Measurements from ENCODE around the gene DOCK4.
"Not testable (repeated sequence)": the region's sequence is repeated elsewhere in the genome, so short reads cannot be mapped to it uniquely, and the experiment has no call there.

DOCK4 gene

GRCh38 chr7:112129655-112130323, 76.4 kb downstream of the DOCK4 start:
- DNase-seq, result no peak

DNA sequence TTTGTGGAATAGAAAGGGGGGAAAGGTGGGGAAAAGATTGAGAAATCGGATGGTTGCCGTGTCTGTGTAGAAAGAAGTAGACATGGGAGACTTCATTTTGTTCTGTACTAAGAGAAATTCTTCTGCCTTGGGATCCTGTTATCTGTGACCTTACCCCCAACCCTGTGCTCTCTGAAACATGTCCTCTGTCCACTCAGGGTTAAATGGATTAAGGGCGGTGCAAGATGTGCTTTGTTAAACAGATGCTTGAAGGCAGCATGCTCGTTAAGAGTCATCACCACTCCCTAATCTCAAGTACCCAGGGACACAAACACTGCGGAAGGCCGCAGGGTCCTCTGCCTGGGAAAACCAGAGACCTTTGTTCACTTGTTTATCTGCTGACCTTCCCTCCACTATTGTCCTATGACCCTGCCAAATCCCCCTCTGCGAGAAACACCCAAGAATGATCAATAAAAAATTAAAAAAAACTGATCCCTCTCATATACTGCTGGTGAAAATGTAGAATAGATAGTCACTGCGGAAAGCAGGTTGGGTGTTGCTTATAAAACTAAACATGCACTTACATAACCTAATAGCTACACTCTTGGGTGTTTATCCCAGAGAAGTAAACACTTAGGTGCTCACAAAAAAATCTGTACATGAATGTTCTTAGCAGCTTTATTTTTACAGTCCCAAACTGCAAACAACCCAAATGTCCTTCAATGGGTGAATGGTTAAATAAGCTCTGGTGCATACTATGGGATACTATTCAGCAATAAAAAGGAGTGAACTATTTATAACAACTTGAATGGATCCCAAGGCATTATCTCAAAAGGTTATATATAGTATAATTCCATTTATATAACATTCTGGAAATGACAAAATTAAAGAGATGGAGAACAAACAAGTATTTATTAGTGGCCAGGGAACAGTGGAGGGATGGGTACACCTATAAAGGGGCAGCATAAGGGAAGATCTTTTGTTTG, 77.5 kb downstream of the DOCK4 start:
- DNase-seq, result not testable (repeated sequence)

- DNase-seq, result not testable (repeated sequence)
Observed at GRCh38 chr7:112128041-112128440, 78.2 kb downstream of the DOCK4 start.

GRCh38 chr7:112125250-112125649, 80.9 kb downstream of the DOCK4 start:
- DNase-seq, result no peak

- DNase-seq, result no peak
Observed at GRCh38 chr7:112124061-112124766, 82.0 kb downstream of the DOCK4 start.

GRCh38 chr7:112122798-112123197, 83.4 kb downstream of the DOCK4 start:
- DNase-seq, result no peak

DNA sequence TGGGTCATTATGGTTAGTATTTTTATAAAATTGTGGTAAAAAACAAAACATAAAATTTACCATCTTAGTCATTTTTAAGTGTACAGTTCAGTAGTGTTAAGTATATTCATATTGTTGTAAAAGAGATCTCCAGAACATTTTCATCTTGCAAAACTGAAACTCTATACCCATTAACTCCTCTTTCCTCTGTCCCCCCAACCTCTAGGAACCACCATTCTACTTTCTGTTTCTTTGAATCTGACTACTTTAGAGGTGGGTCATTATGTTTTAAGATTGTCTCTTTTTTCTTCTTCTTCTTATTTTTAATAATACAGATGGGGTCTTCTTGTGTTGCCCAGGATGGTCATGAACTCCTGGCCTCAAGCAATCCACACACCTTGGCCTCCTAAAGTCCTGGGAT, 84.1 kb downstream of the DOCK4 start:
- no peak for DNase-seq

- no peak for DNase-seq
Observed at GRCh38 chr7:112121318-112121717, 84.9 kb downstream of the DOCK4 start.

- no peak for DNase-seq
Observed at GRCh38 chr7:112120696-112121217, 85.4 kb downstream of the DOCK4 start.

DNA sequence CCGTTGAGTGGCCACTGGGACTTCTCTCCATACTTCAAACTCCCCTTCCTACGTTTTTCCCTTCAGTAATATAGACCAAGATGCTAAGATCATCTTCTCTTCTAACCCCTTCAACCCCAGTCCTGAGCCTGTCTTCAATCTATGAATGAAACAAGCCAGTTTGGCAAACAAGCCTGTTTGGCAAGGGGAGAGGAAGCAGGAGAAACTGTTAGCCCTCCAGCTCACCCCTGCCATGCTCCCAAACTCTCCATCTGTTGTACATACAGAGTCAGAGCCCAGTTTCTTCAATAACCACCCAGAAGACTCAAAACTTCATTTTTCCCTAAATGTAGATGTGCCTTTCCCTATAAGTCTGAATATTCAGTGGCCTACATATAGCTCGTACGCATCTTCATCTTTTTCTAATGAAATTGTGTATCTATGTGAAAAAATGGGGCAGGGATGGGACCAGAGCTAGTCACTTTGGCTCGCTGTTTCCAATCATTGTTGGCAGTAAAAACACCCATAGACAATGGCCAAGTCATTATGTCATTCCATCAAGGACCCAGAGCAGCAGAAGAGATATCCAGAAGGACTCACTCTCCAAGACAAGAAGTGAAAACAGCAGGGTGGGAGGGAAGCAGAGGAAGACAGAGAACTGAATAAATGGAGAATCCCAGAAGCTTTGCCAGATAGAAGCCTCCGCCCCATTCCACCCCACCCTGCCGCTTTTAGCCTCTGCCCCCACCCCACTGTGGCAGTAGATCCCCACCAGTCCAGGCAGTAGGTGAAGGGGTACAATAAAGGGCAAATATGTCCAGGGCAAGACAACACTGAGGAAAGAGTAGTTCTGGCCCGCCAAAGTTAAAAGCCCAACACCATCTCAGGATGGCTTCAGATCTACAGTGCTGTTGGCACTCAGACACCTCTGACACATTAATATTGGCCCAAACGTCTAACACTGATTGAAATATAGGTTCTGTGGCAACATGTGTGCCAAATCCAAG, 87.3 kb downstream of the DOCK4 start:
- no peak for DNase-seq

DNA sequence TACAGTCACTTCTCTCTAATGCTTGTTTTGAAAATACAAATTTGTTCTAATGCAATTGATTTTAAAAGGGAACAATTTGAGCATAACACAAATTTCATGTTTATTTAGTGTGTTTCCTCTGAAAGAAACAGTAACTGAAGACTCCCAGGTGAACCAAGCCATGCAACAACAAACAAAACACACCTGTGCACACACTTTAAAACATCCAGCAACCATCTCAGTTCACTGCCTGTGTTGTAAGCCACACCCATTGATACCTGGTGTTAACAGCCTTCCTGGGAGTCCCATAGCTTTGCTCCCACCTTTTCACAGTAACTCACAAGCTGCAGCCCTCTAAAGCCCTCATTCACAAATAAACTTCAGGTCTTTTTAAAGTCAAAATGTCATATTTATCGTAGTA, 89.3 kb downstream of the DOCK4 start:
- DNase-seq, result no peak

GRCh38 chr7:112116358-112116757, 89.8 kb downstream of the DOCK4 start:
- DNase-seq, result no peak

DNA sequence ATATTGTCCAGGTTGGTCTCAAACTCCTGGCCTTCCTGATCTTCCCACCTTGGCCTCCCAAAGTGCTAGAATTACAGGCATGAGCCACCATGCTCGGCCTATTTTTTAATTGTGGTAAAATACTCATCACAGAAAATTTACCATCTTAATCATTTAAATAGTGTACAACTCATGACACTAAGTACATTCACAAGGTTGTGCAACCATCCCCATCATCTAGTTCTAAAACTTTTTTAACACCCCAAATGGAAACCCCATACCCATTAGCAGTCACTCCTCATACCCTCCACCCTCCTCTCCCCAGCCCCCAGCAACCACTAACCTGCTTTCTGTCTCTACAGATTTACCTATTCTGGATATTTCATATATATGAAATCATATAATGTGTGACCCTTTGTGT, 90.3 kb downstream of the DOCK4 start:
- no peak for DNase-seq

DNA sequence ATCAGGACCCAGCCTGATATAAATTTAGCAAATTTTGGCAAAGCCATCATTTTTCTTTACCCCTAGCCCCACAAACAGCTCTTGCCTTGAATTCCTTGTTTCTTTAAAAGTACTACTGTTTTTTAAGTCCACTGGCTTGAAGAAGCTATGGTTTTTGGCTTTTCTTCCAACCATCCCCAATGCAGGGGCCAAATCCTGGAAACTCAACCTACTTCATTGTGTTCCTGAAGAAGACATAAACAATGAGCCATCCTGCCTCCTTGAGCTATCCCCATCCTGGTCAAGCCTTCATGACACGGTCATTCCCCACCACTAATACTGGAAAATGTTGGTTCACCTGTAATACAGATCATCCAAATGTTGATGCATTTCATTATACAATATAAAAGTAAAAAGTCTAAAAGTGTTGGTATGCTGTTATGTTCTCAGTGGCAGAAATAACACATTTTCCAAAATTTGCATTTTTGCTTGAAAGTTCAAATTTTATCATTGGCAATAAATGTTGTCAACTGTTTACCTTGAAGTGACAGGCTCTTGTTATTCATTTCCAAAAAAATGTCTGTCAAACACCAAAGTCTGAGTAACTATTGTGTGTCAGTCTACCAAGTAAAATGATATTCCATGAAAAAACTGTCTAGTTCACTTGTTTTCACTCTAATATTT, 92.2 kb downstream of the DOCK4 start:
- no peak for DNase-seq

GRCh38 chr7:112112822-112113255, 93.4 kb downstream of the DOCK4 start:
- no peak for DNase-seq

GRCh38 chr7:112110651-112111050, 95.5 kb downstream of the DOCK4 start:
- no peak for DNase-seq

GRCh38 chr7:112110175-112110574, 96.0 kb downstream of the DOCK4 start:
- no peak for DNase-seq

DNA sequence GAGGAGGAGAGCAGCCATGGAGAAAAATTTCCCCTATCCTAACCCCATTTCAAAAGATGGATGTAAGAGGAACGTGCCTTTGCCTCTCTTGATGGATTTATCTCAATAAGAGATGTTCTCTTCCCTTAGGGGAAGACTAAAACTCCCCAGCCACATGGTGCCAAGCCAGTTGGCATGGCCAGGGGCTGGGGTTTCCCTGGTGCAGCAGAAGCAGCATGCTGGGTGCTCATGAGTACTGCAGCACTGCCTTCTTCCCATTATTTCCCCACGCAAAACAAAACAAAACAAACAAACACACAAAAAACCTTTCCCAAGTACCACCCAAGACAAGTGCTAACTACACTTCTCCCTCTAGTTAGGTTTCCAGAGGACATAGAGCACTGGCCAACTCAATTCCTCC, 97.2 kb downstream of the DOCK4 start:
- DNase-seq, result no peak

GRCh38 chr7:112105584-112106530, 100.3 kb downstream of the DOCK4 start:
- no peak for DNase-seq

DNA sequence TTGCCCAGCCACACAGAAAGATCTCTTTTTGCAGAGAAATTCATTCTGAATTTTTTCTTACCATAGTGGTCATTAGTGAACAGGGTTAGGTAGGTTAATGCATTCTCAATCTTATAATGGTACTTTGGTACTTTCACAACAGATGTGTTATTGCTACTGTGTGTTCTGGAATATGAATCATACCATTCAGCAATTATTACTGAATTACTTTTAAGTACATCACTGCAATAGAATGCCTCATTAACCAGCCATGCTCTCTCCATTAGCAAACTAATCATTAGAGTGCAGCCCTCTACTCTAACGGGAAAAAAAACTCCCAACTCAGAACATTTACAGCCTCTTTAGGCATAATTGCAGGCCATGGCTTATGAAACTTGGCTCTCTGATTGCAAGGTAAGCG, 102.1 kb downstream of the DOCK4 start:
- no peak for DNase-seq
